NCI-H1092 treated with DMSO at 0.1 percent for 48 hours (cell line): ENCODE results near the gene CD2AP.
"Not testable (repeated sequence)": the region's sequence is repeated elsewhere in the genome, so short reads cannot be mapped to it uniquely, and the experiment has no call there.

ENCODE experiments used
- DNase-seq: peaks from one replicate; lab custom pipeline; 2025; lab: John Stamatoyannopoulos, UW

Gene CD2AP

GRCh38 chr6:47634210-47635047 is 156.8 kb downstream of the CD2AP start:
- DNase-seq = no peak

GRCh38 chr6:47646689-47647088 is 169.1 kb downstream of the CD2AP start:
- DNase-seq = no peak

- DNase-seq = no peak
Observed at GRCh38 chr6:47647188-47647587, 169.6 kb downstream of the CD2AP start.

GRCh38 chr6:47647626-47648025 is 170.0 kb downstream of the CD2AP start:
- DNase-seq = not testable (repeated sequence)

GRCh38 chr6:47648031-47648430 is 170.4 kb downstream of the CD2AP start:
- no peak for DNase-seq

- DNase-seq = no peak
Observed at GRCh38 chr6:47650553-47651432, 173.2 kb downstream of the CD2AP start.

- DNase-seq = no peak
Observed at GRCh38 chr6:47651505-47651944, 173.9 kb downstream of the CD2AP start.

- no peak for DNase-seq
Observed at GRCh38 chr6:47653706-47654105, 176.1 kb downstream of the CD2AP start.

GRCh38 chr6:47654255-47654654 is 176.7 kb downstream of the CD2AP start:
- no peak for DNase-seq

GRCh38 chr6:47655719-47656595 is 178.4 kb downstream of the CD2AP start:
- DNase-seq = no peak

GRCh38 chr6:47661960-47662359 is 184.4 kb downstream of the CD2AP start:
- DNase-seq = no peak

GRCh38 chr6:47663462-47664216 is 186.1 kb downstream of the CD2AP start:
- DNase-seq = no peak

GRCh38 chr6:47665112-47665511 is 187.5 kb downstream of the CD2AP start:
- DNase-seq = no peak

- DNase-seq = no peak
Observed at GRCh38 chr6:47669684-47670513, 192.3 kb downstream of the CD2AP start.

- no peak for DNase-seq
Observed at GRCh38 chr6:47670851-47671250, 193.3 kb downstream of the CD2AP start.

- DNase-seq = no peak
Observed at GRCh38 chr6:47671777-47672176, 194.2 kb downstream of the CD2AP start.

- DNase-seq = no peak
Observed at GRCh38 chr6:47672816-47673215, 195.2 kb downstream of the CD2AP start.

GRCh38 chr6:47674673-47675072 is 197.1 kb downstream of the CD2AP start:
- DNase-seq = no peak
